Kidney glomerular epithelial cell (primary cell): ENCODE measurements around the gene NUAK2.

Experiments used
- DNase-seq: peaks from one replicate; lab custom pipeline; 2025; lab: John Stamatoyannopoulos, UW

The NUAK2 gene

GRCh38 chr1:205346956-205347574 is 25.5 kb upstream of the NUAK2 start:
- DNase-seq: peak; percentile 80

DNA sequence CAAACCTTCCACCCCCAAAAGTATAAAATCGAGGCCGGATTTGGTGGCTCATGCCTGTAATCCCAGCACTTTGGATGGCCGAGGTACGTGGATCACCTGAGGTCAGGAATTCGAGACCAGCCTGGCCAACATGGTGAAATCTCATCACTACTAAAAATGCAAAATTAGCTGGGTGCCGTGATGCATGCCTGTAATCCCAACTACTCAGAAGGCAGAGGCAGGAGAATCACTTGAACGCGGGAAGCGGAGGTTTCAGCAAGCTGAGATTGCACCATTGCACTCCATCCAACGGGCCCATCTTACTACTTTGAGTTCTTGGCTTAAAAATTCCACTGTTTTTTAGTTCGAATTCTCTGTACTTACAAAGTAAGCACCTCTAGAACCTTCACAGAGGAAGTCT is 24.2 kb upstream of the NUAK2 start:
- no peak for DNase-seq

- no peak for DNase-seq
These were observed 22.8 kb upstream of the NUAK2 start for GRCh38 chr1:205344066-205344928.

DNA sequence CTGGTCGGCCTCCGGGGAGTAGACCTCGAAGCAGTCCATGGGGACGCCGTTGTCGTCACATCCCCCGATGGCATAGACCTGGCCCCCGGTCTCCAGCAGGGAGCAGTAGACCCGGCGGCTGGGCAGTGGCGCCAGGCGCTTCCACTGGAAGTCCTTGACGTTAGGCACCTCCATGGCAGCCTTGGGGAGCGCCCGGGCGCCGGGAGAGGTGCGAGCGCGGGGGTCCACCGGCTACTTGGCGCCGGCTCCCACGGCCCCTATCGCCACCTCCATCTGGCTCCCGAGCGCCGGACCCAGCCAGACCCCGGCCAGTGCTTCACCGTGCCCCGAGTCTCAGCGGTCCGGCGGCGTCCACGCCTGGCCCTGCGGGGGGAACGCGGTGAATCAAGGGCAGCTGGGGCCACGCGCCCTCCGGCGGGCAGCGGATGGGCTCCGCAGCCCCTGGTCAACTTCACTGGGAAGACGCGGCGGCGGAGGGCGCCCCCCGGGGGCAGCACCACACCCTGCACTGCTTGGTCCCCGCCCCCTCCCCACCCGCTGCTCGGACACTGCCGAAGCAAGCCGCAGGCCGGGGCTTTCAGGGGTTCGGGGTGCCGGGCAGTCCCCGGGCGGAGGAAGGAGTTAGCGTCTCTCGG is 22.0 kb upstream of the NUAK2 start:
- no peak for DNase-seq

DNA sequence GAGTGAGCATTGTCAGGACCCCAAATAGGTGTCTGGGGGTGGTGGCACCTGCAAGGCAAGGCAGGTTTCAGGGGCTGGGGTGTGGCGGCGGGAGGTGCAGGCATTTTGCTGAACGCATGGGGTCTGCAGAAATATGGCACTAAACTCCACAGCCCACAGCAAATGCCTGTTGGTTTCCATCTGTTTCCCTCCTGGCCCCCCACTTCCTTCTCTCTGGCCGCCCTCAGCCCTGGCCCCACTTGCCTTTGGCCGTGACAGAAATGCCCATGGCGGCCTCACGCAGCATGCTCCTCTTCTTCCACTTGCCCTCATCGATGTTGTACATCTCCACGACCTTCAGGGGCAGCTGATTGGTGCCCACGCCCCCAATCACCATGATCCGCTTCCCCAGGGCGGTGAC is 21.4 kb upstream of the NUAK2 start:
- no peak for DNase-seq

DNA sequence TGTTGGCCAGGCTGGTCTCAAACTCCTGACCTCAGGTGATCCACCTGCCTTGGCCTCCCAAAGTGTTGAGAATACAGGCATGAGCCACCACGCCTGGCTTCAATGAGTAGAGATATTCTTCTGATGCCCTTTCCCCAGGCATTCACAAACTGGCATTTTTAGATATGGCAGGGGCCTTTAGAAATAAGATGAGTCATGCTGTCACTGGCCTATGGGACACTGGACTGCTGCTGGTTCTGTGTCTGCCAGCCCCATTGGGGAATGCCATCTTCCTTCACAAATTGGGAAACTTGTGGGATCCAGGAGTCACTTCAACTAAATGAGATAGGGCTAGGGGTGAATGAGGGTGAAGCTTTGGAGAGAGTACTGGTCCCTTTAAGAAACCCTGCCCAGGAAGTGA is 19.1 kb upstream of the NUAK2 start:
- DNase-seq: no peak

DNA sequence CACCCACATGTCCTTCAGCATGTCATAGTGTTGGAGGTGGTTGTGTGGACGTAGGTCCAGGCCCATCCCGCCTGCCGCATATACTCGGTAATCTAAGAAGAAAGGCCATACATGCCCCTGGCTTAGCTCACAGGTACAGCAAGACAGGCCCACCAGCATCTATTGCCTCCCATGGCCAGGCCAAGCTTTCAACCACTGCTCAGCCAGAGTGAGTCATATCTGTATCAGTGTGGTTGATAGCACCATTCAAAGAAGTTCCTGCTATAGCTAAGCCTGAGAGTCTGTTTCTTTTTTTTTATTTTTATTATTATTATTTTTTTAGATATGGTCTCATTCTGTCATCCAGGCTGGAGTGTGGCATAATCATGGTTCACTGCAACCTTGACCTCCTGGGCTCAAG is 18.2 kb upstream of the NUAK2 start:
- DNase-seq: no peak

GRCh38 chr1:205339197-205339702 is 17.7 kb upstream of the NUAK2 start:
- DNase-seq: no peak

- no peak for DNase-seq
These were observed 16.5 kb upstream of the NUAK2 start for GRCh38 chr1:205338011-205338410.

- no peak for DNase-seq
These were observed 15.9 kb upstream of the NUAK2 start for GRCh38 chr1:205337481-205337880.

GRCh38 chr1:205335692-205336091 is 14.1 kb upstream of the NUAK2 start:
- DNase-seq: peak; percentile 57

DNA sequence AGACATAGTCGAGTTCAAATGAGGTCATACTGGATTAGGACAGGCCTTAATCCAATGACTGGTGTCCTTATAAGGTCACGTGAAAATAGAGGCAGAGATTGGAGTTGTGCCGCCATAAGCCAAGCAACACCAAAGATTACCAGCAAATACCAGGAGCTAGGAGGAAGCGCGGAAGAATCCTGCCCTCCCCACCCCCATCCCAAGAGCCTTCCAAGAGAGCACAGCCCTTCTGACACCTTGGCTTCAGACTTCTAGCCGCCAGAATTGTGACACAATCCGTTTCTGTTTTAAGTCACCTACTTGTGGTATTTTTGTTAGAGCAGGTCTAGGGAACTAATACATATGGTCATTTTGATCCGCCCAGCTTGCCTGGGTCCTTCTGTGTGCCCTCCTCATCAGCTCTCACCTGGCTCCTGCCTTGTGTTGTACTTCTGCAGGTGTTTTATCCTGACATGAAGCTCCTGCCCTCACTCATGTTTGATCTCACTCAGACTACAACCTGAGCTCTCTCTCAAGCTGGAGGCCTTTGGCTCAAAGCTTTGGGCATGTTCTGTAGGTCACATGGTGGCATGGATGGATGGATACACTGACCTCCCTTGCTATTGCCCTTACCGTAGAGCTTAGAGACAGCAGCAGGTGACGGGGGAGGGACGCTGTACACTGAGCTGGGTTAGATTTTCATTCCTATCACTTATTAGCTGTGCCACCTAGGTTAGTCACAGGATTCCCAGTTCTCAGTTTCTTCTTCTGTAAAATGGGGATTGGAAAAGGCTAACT is 10.7 kb upstream of the NUAK2 start:
- no peak for DNase-seq

DNA sequence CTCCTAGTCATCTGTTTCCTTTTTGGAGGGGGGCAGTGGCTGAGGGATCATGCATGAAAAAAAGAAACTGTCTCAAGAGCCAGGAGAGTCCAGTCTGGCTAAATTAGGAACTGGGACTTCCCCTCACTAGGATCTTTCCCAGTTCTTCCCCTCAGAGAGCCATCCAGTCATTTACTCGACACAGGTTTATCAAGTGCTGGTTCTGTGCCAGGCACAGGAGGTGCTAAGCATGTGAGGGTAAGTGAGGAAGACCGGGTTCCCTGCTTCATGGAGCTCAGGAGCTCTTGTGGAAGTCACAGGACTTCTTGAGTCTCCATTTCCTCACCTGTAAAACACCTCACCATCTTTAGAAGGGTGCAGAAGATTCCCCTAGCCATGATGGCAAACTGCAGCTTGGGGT is 8.6 kb upstream of the NUAK2 start:
- no peak for DNase-seq

DNA sequence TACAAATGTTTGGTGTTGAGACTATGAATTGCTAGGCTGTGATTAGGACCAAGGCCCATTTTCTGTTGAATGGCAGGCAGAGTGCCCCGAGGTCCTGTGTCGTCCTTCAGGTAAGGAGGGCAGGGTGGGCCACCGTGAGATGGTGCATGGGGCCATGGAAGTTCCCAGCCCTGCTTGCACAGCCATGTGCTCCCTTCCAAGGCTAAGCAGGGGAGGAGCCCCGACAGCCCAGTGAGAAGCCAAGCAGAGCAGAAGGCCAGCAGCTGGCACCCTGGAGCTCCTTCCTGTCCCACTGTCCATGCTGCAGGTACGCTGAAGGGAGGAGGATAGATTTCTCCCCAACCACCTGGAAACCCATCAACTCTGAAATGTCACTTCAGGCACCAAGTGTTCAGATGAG is 8.2 kb upstream of the NUAK2 start:
- DNase-seq: no peak

GRCh38 chr1:205328476-205328875 is 6.9 kb upstream of the NUAK2 start:
- DNase-seq: peak; percentile 85

- DNase-seq: no peak
These were observed 5.4 kb upstream of the NUAK2 start for GRCh38 chr1:205326812-205327466.

GRCh38 chr1:205325334-205325884 is 3.9 kb upstream of the NUAK2 start:
- peak; percentile 80 for DNase-seq

DNA sequence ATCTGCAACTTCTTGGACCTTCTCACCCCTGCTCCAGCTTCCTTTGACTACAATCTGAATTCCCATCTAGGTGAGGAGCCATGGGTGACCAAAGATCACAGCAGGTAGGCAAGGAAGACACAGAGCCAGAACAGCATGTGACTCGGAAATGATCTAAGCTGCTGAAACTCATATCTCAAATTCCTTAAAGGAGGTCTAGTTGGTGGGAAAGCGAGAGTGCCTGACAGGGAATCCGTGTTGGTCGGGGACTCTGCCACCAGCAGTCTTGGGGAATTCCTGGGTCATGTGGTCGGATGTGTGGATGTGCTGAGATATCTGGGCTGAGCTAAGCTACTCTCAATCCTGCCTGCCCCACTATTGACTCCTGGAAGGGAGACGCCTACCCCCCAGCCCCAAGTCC is 3.2 kb upstream of the NUAK2 start:
- peak; percentile 88 for DNase-seq

DNA sequence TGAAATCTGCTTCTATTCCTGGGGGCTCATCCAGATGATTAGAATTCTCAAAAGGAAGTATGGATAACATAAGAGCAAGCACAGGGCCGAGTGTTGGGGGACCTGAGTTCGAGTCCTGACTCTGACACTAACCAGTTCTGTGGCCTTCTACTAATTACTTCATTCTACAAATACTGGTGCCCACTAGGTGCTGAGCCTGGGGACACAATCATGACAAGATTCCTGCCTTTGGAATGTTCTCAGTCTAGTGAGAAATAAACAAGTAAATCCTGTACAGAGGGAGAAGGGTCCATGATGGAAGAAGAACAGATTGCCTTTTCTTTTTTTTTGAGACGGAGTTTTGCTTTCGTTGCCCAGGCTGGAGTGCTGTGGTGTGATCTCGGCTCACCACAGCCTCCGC is 2.2 kb upstream of the NUAK2 start:
- no peak for DNase-seq

GRCh38 chr1:205321959-205322283 is 376 bp upstream of the NUAK2 start:
- no peak for DNase-seq
